Uterus (tissue), 2 donors: Measurements from ENCODE around the gene SLC6A19.

Source experiments
- POLR2A ChIP-seq, 2 donors: fragments of 450-650 bp; IDR thresholded peaks; one replicate each; pipeline ENCODE4 v1.6.1; 2016; ENCODE audit warnings: antibody characterized with exemption in 2 of 2, mild to moderate bottlenecking in 1 of 2, moderate library complexity in 1 of 2
- TF ChIP-seq, protein P1 (sequence below), 4 experiments: fragments of 200-600 bp in 2 of 4; fragments of 450-650 bp in 2 of 4; sonication (generic) in 2 of 4; IDR thresholded peaks; one replicate each; pipeline ENCODE4 v1.5.1; 2016 to 2019; ENCODE audit warnings: antibody characterized with exemption in 4 of 4, mild to moderate bottlenecking in 2 of 4, moderate library complexity in 1 of 4

DNA sequence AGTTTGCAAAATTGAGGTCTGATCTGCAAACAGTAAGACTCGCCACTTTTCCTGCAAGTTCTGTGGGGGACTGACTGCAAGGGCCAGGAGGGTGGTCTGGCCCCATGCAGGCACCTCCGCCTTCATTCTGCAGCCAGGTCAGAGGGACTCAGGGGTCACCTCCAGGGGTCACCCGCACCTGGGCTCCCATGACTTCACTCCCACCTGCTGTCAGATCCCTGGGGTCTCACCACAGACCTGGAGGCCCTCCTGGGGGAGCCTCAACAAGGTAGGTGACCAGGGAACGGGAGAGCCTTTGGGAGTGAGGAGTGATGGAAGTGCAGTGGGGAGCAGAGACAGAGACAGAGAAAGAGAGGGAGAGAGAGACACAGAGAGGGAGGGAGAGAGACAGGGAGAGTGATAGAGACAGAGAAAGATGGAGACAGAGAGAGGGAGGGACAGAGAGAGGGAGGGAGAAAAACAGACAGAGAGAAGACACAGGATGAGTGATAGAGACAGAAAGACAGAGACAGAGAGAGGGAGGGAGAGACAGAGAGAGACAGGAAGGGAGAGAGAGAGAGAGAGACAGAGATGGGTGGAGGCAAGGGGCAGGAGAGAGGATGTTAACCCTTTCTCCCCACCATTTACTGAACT lies 41.5 kb upstream of the SLC6A19 start:
- no peak for TF ChIP-seq POLR2A (IDR thresholded peaks at IDR 0.05)
- TF ChIP-seq, protein P1, sequence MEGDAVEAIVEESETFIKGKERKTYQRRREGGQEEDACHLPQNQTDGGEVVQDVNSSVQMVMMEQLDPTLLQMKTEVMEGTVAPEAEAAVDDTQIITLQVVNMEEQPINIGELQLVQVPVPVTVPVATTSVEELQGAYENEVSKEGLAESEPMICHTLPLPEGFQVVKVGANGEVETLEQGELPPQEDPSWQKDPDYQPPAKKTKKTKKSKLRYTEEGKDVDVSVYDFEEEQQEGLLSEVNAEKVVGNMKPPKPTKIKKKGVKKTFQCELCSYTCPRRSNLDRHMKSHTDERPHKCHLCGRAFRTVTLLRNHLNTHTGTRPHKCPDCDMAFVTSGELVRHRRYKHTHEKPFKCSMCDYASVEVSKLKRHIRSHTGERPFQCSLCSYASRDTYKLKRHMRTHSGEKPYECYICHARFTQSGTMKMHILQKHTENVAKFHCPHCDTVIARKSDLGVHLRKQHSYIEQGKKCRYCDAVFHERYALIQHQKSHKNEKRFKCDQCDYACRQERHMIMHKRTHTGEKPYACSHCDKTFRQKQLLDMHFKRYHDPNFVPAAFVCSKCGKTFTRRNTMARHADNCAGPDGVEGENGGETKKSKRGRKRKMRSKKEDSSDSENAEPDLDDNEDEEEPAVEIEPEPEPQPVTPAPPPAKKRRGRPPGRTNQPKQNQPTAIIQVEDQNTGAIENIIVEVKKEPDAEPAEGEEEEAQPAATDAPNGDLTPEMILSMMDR (IDR thresholded peaks at IDR 0.05), result no peak
